Endothelial cell of umbilical vein (primary cell): ENCODE data around the gene PTCD1. TPM values are rescaled to one million over a fixed set of nuclear protein-coding genes. Genes with fewer than 3 reads are reported as not detected.

Experiments
- BruUV-seq: library from RNA; stranded (reverse); fragments of 400-500 nt; replicated peaks from 2 replicates; lab custom pipeline; 2021; lab: Mats Ljungman, UMichigan
- CTCF ChIA-PET: fragments of 300-600, 350-600 bp; sonication (Branson Sonifier 250); formaldehyde crosslinking; loops from one replicate; lab custom pipeline; 2021; ENCODE audit warnings: antibody characterized with exemption, inconsistent platforms; lab: Charles Lee
- POLR2A ChIA-PET: fragments of 300-600, 350-600 bp; sonication (Branson Sonifier 250); formaldehyde crosslinking; loops from one replicate; lab custom pipeline; 2021; ENCODE audit warnings: antibody characterized with exemption, inconsistent platforms; lab: Charles Lee
- DNase-seq: peaks from one replicate; pipeline ENCODE4 v3.0.0-alpha.2; 2011; ENCODE audit warnings: low read depth, low spot score
- FAIRE-seq: peaks from 2 replicates; lab custom pipeline; 2011; peaks lifted over from hg19 to GRCh38; lab: Jason Lieb, UNC
- H2AFZ ChIP-seq: 2 replicates; pipeline ENCODE4 v1.6.0; 2012; ENCODE audit warnings: low read depth, low read length, control low read depth, inconsistent platforms
- H3K27ac ChIP-seq: 2 replicates; pipeline ENCODE4 v1.5.1; 2011; ENCODE audit warnings: low read depth, mild to moderate bottlenecking, control low read depth, low read length, moderate library complexity; ENCODE audit not compliant: insufficient read depth
- H3K27me3 ChIP-seq, 2 experiments: 2 replicates each; pipeline versions ENCODE4 v1.6.0 to v1.6.1; 2011; ENCODE audit warnings: low read length in 2 of 2, mixed read lengths in 1 of 2; ENCODE audit not compliant: control insufficient read depth in 2 of 2, insufficient read depth in 2 of 2
- H3K36me3 ChIP-seq, 2 experiments: 2 replicates in 1 of 2; 3 replicates in 1 of 2; pipeline ENCODE4 v1.5.1; 2011; ENCODE audit warnings: low read length in 2 of 2, mild to moderate bottlenecking in 1 of 2, moderate library complexity in 1 of 2; ENCODE audit not compliant: control insufficient read depth in 2 of 2, insufficient read depth in 2 of 2; ENCODE audit errors: extremely low read depth in 1 of 2
- H3K4me1 ChIP-seq: 3 replicates; pipeline ENCODE4 v1.5.1; 2011; ENCODE audit warnings: mild to moderate bottlenecking, low read length; ENCODE audit not compliant: control insufficient read depth, insufficient read depth; ENCODE audit errors: extremely low read depth
- H3K4me2 ChIP-seq: 2 replicates; pipeline ENCODE4 v1.6.1; 2011; ENCODE audit warnings: low read length, control low read depth, mixed read lengths; ENCODE audit not compliant: insufficient read depth
- H3K4me3 ChIP-seq, 3 experiments: fragments of 200-600 bp in 1 of 3; sonication (generic), shearing (Covaris generic) in 1 of 3; replicated peaks in 1 of 3; 2 replicates each; pipeline ENCODE4 v1.5.1; 2011 to 2016; ENCODE audit warnings: control low read depth in 3 of 3, low read length in 3 of 3, mild to moderate bottlenecking in 2 of 3, inconsistent platforms in 1 of 3, low read depth in 1 of 3, moderate library complexity in 1 of 3; ENCODE audit not compliant: insufficient read depth in 1 of 3
- H3K79me2 ChIP-seq: 2 replicates; pipeline ENCODE4 v1.6.0; 2012; ENCODE audit warnings: low read length, inconsistent platforms; ENCODE audit not compliant: control insufficient read depth, insufficient read depth
- H3K9ac ChIP-seq: replicated peaks from 2 replicates; pipeline ENCODE3; 2011; ENCODE audit warnings: low read length, control low read depth; ENCODE audit not compliant: insufficient read depth; ENCODE audit errors: extremely low read depth
- H3K9me1 ChIP-seq: replicated peaks from 3 replicates; pipeline ENCODE4 v1.6.0; 2011; ENCODE audit warnings: mild to moderate bottlenecking, low read length; ENCODE audit not compliant: control insufficient read depth, insufficient read depth; ENCODE audit errors: extremely low read depth
- H3K9me3 ChIP-seq: replicated peaks from 2 replicates; pipeline ENCODE4 v1.5.1; 2012; ENCODE audit warnings: low read length, inconsistent platforms; ENCODE audit not compliant: control insufficient read depth, insufficient read depth
- H4K20me1 ChIP-seq: replicated peaks from 2 replicates; pipeline ENCODE3; 2011; ENCODE audit warnings: mild to moderate bottlenecking, low read length; ENCODE audit not compliant: control insufficient read depth, insufficient read depth; ENCODE audit errors: extremely low read depth
- CTCF ChIP-seq, 2 donors: IDR thresholded peaks; 1 replicate in 1 of 2; 2 replicates in 1 of 2; pipeline ENCODE4 v1.5.1; 2011; ENCODE audit warnings: low read length in 2 of 2, mild to moderate bottlenecking in 2 of 2, moderate library complexity in 2 of 2, control low read depth in 1 of 2, inconsistent platforms in 1 of 2, low read depth in 1 of 2; ENCODE audit not compliant: insufficient read depth in 1 of 2; ENCODE audit errors: extremely low read depth in 1 of 2
- EZH2 ChIP-seq: IDR thresholded peaks from 2 replicates; pipeline ENCODE4 v1.6.1; 2012; ENCODE audit warnings: borderline replicate concordance, low read depth, mild to moderate bottlenecking, moderate library complexity, low read length, inconsistent platforms; ENCODE audit not compliant: severe bottlenecking
- FOS ChIP-seq: IDR thresholded peaks from 2 replicates; pipeline ENCODE4 v1.6.1; 2011; ENCODE audit warnings: mild to moderate bottlenecking, low read length, moderate library complexity, borderline replicate concordance; ENCODE audit not compliant: insufficient read depth
- GATA2 ChIP-seq: IDR thresholded peaks from 2 replicates; pipeline ENCODE4 v1.7.0; 2011; ENCODE audit warnings: low read depth, mild to moderate bottlenecking, moderate library complexity, mixed read lengths, low read length; ENCODE audit not compliant: insufficient read length, insufficient read depth
- JUN ChIP-seq: IDR thresholded peaks from 2 replicates; pipeline ENCODE4 v1.6.1; 2011; ENCODE audit warnings: borderline replicate concordance, low read depth; ENCODE audit not compliant: insufficient read length, insufficient read depth
- MYC ChIP-seq: IDR thresholded peaks from one replicate; pipeline ENCODE4 v1.6.1; 2011; ENCODE audit warnings: mild to moderate bottlenecking, low read depth, low read length
- POLR2A ChIP-seq: IDR thresholded peaks from 2 replicates; pipeline ENCODE4 v1.6.1; 2012; ENCODE audit warnings: low read depth, mild to moderate bottlenecking, control low read depth, low read length
- POLR2AphosphoS5 ChIP-seq: IDR thresholded peaks from 2 replicates; pipeline ENCODE4 v1.6.1; 2012; ENCODE audit warnings: low read depth, mild to moderate bottlenecking, control low read depth, low read length, moderate library complexity; ENCODE audit not compliant: insufficient read depth
- dilution Hi-C: fragments of 300-500 bp; cut with MboI; formaldehyde crosslinking; loops from one replicate; pipeline ENCODE4 v1.15.0; 2019; ENCODE audit warnings: low sequenced_read_pairs; ENCODE audit not compliant: extremely low pct_ligation_motif_present
- intact Hi-C: fragments of 100-400 bp; cut with micrococcal nuclease; formaldehyde crosslinking; loops from one replicate; pipeline ENCODE4 v1.10.0; 2022
- polyA plus RNA-seq, 4 experiments: library from polyadenylated mRNA; depleted of rRNA in 3 of 4; stranded (reverse) in 3 of 4; unstranded in 1 of 4; fragments of >200 nt; gene quantifications; 2 replicates each; pipeline versions ENCODE4 v1.2.1 to v1.2.3, GENCODE V29; 2011 to 2012; ENCODE audit warnings: missing spikeins in 1 of 4
- total RNA-seq: library from RNA; stranded (reverse); gene quantifications from 2 replicates; pipeline ENCODE4 v1.2.3, GENCODE V29; 2021
- TF ChIP-seq, protein P1 (sequence below): IDR thresholded peaks from 2 replicates; pipeline ENCODE4 v1.6.1; 2011; ENCODE audit not compliant: insufficient read depth, insufficient read length

The PTCD1 gene
- total and polyA plus RNA-seq, 2 donors (not counting 3 experiments of a cell fraction or from before 2014, with no cell fraction given): 3.8 to 9.6 TPM

DNA sequence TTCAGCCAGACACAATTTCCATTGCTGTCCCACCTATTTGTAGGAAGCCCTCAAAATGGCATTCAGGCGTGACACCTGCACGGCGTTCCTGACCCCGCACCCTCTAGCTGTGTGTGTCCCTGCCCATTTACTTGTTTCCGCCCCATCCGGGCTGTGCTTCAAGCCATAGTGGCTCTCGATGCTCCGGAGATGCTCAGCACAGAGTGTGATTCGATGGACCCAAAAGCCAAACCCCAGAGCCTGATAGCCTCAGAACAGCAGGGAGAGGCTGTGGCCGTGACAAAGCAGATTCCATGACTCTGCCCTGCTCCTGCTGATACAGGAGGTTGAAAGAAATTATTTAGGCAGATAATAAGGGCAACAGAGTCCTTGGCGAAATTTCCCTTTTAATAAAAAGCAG, 16.4 kb downstream of the PTCD1 start:
- Histone ChIP-seq H3K27me3 (no peaks in the 10 kb centered on the region), H4K20me1 (no peaks in the 10 kb centered on the region), H3K9me1 (no peaks in the 10 kb centered on the region), H2AFZ (no peak overlapping the region), H3K4me1 (no peaks in the 10 kb centered on the region), H3K9ac (no peak overlapping the region), H3K4me2 (no peak overlapping the region), H3K4me3 (no peak overlapping the region), H3K9me3 (no peaks in the 10 kb centered on the region), H3K27ac (no peak overlapping the region), H3K36me3 (peaks cover 10 to 45% of the 10 kb centered on the region in 2 experiments), H3K79me2 (no peaks in the 10 kb centered on the region)
- ChIA-PET POLR2A (no interaction called here), CTCF (interaction anchor here (1.5 kb wide), 1 partner anchor 9 kb away, joined by 3 read pairs; no protein-coding TSS in a partner anchor)
- BruUV-seq: no TSS peak
- intact Hi-C loops (no loop called here), dilution Hi-C loops (no loop called here)
- FAIRE-seq (no peak), DNase-seq (no peak)
- TF ChIP-seq, protein P1, sequence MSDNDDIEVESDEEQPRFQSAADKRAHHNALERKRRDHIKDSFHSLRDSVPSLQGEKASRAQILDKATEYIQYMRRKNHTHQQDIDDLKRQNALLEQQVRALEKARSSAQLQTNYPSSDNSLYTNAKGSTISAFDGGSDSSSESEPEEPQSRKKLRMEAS: no peak
- TF ChIP-seq GATA2: no peak
- no peak for TF ChIP-seq EZH2
- TF ChIP-seq POLR2A: no peak
- no peak for TF ChIP-seq JUN
- TF ChIP-seq CTCF (IDR thresholded peaks at IDR 0.05; ENCODE audit: extremely low read depth in 1 of 2, insufficient read depth in 1 of 2, low read depth in 1 of 2, low read length in 2 of 2): no peak
- TF ChIP-seq FOS: no peak
- no peak for TF ChIP-seq POLR2AphosphoS5
- TF ChIP-seq MYC: no peak
